Right lobe of liver (tissue), 6 donors: ENCODE measurements around the gene ETFA. TPM values are rescaled to one million over a fixed set of nuclear protein-coding genes. Genes with fewer than 3 reads are reported as not detected.

Source experiments
- ATAC-seq, 4 donors: fragments of 200-7000 bp; cut with Tn5 transposase; one replicate each; pipeline ENCODE4 v1.9.1; 2020; ENCODE audit warnings: mild to moderate bottlenecking in 4 of 4, moderate library complexity in 4 of 4
- DNase-seq, 3 donors: peaks; one replicate each; pipeline ENCODE4 v3.0.0-alpha.2; 2020
- H3K27ac ChIP-seq, 3 donors: fragments of 200-600 bp; one replicate each; pipeline ENCODE4 v1.8.0; 2022
- H3K27me3 ChIP-seq, 2 donors: fragments of 200-600 bp; one replicate each; pipeline ENCODE4 v1.8.0; 2022
- H3K36me3 ChIP-seq, 4 donors: fragments of 200-600 bp; sonication (generic) in 1 of 4; one replicate each; pipeline versions ENCODE4 v1.5.1 to v1.8.0; 2017 to 2022; ENCODE audit warnings: control low read depth in 1 of 4
- H3K4me1 ChIP-seq, 4 donors: fragments of 200-600 bp; sonication (generic) in 1 of 4; one replicate each; pipeline versions ENCODE4 v1.5.1 to v1.8.0; 2017 to 2022; ENCODE audit warnings: control low read depth in 1 of 4
- H3K4me3 ChIP-seq, 3 donors: fragments of 200-600 bp; one replicate each; pipeline ENCODE4 v1.8.0; 2022
- H3K9me3 ChIP-seq, 4 donors: fragments of 200-600 bp; sonication (generic) in 1 of 4; one replicate each; pipeline versions ENCODE4 v1.5.1 to v1.8.0; 2017 to 2022; ENCODE audit warnings: control low read depth in 1 of 4
- POLR2A ChIP-seq: fragments of 450-650 bp; IDR thresholded peaks from one replicate; pipeline ENCODE4 v1.6.1; 2017; ENCODE audit warnings: antibody characterized with exemption, mild to moderate bottlenecking
- WGBS: methylation state at CpG from one replicate; pipeline ENCODE4 v1.1.6; 2018; ENCODE audit warnings: low coverage, low lambda C conversion rate; ENCODE audit not compliant: insufficient coverage; ENCODE audit errors: missing lambda C conversion rate; 5-methylcytosine and 5-hydroxymethylcytosine counted together
- intact Hi-C, 2 donors: fragments of 100-400 bp; cut with DNase I; formaldehyde crosslinking; loops; one replicate each; pipeline versions ENCODE4 v1.11.2 to v1.14.1; 2022
- total RNA-seq, 6 experiments: library from RNA; depleted of rRNA in 2 of 6; stranded (reverse); fragments of >200 nt in 2 of 6; fragmentation: NEBNext Ultra II Directional in 3 of 6; extraction: Animal tissue kit (Norgen Biotek cat#: 25700) in 3 of 6; gene quantifications; one replicate each; pipeline versions ENCODE4 v1.1.0 to v1.2.4, GENCODE V29; 2016 to 2023
- TF ChIP-seq, protein P1 (sequence below), 4 donors: fragments of 200-600 bp in 3 of 4; fragments of 450-650 bp in 1 of 4; IDR thresholded peaks; one replicate each; pipeline versions ENCODE4 v1.5.1 to v1.8.0; 2016 to 2022; ENCODE audit warnings: antibody characterized with exemption in 4 of 4, mild to moderate bottlenecking in 2 of 4
- donor health status: DM: no; HTN: yes; CAD: no.
- donor health status: DM: no; HTN: no; CAD: no.
- donor health status: DM: no; HTN: no; CAD: no.
- donor health status: DM: no; HTN: yes; CAD: no.
- donor health status: DM: no; HTN: yes; CAD: no.

ETFA gene
- total RNA-seq, 6 experiments from 2014 or later: 208 to 302 (median 274) TPM

DNA sequence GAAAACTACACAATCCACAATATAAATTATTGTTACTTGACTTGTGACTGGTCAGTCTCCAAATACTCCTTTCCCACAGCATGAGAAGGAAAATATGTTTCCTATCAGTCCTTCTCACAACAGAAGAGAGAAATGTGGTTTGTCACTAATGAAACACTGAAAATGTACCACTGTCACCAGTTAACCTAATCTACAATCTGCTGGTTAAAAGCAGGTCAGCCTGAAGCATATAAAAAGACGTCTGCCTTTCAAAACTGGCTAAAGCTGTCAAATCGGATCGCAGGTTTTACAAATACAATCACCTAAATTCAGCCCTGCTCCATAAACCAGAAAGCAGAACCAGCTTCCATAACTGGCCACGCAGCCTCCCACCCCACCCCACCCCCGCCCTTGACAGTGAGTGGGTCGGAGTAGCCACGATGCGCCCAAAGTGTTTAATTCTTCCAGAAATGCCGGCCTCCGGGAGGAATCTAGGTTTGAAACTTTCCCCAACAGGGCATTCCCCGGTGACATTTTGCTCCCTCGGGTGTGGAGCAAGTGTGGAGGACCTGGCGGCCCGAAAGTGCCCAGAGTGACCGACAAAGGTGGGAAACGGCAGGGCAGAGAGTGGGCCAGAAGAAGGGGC is 682 bp downstream of the ETFA start:
- TF ChIP-seq POLR2A: no peak
- TF ChIP-seq, protein P1, sequence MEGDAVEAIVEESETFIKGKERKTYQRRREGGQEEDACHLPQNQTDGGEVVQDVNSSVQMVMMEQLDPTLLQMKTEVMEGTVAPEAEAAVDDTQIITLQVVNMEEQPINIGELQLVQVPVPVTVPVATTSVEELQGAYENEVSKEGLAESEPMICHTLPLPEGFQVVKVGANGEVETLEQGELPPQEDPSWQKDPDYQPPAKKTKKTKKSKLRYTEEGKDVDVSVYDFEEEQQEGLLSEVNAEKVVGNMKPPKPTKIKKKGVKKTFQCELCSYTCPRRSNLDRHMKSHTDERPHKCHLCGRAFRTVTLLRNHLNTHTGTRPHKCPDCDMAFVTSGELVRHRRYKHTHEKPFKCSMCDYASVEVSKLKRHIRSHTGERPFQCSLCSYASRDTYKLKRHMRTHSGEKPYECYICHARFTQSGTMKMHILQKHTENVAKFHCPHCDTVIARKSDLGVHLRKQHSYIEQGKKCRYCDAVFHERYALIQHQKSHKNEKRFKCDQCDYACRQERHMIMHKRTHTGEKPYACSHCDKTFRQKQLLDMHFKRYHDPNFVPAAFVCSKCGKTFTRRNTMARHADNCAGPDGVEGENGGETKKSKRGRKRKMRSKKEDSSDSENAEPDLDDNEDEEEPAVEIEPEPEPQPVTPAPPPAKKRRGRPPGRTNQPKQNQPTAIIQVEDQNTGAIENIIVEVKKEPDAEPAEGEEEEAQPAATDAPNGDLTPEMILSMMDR (IDR thresholded peaks at IDR 0.05): no peak
- Histone ChIP-seq H3K27ac (peak overlapping the region; percentile 87 to 93 (median 90)), H3K36me3 (no peaks in the 10 kb centered on the region), H3K4me3 (peak overlapping the region; percentile 71 to 96 (median 87)), H3K9me3 (no peaks in the 10 kb centered on the region), H3K4me1 (peaks cover 0 to 55% (median 15%) of the 10 kb centered on the region in 4 donors), H3K27me3 (no peaks in the 10 kb centered on the region)
- DNase-seq (no peak), ATAC-seq (peak in 2 of 4 donors; percentile 0 to 1)
- WGBS: 0% methylated on average over 16 of the region's 16 CpGs
- intact Hi-C loops: no loop called here

DNA sequence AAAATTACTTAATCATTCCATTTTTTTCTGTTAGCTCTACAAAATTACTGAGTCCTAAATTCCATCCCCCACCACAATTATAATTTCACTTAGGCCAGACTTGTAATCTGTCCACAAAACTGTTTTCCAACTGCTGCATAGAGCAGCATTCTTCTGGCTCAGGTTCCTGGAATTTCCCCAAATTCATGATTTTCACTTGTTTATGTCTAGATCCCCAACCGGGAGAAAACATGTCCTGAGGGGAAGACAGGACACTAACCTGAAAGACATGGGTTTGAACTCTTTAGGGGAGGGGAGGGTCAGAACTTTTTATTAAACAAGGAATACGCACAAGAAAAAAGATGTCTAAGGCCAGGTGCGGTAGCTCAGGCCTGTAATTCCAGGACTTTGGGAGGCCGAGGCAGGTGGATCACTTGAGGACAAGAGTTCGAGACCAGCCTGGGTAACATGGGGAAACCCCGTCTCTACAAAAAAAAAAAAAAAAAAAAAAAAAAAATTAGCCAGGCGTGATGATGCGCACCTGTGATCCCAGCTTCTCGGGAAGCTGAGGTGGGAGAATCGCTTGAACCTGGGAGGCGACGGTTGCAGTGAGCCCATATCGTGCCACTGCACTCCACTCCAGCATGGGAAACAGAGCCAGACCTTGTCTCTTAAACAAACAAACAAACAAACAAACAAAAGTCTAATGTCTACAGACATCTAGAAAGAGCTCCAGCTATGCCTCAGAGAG is 1.5 kb downstream of the ETFA start:
- no peaks in the 10 kb centered on the region for H3K9me3 ChIP-seq
- TF ChIP-seq, protein P1 (IDR thresholded peaks at IDR 0.05): no peak
- no peak for TF ChIP-seq POLR2A
- ATAC-seq (no peak), DNase-seq (no peak)
- peak overlapping the region in 2 of 3 donors; percentile 87 to 93 for H3K27ac ChIP-seq
- H3K27me3 ChIP-seq: no peaks in the 10 kb centered on the region
- no peaks in the 10 kb centered on the region for H3K36me3 ChIP-seq
- peak overlapping the region; percentile 71 to 96 (median 87) for H3K4me3 ChIP-seq
- peaks cover 0 to 55% (median 15%) of the 10 kb centered on the region in 4 donors for H3K4me1 ChIP-seq
- 50% methylated on average over 13 of the region's 13 CpGs for WGBS
- intact Hi-C loops: no loop called here

- H3K36me3 ChIP-seq: no peaks in the 10 kb centered on the region
- no peak for DNase-seq
- no peak overlapping the region for H3K4me3 ChIP-seq
- WGBS: 83% methylated on average over 1 of the region's 1 CpG
- intact Hi-C loops: no loop called here
- ATAC-seq: no peak
- no peak overlapping the region for H3K27ac ChIP-seq
- no peaks in the 10 kb centered on the region for H3K27me3 ChIP-seq
- H3K9me3 ChIP-seq: no peaks in the 10 kb centered on the region
- TF ChIP-seq, protein P1 (IDR thresholded peaks at IDR 0.05): no peak
- TF ChIP-seq POLR2A: no peak
- peaks cover 0 to 15% (median 4%) of the 10 kb centered on the region in 4 donors for H3K4me1 ChIP-seq
These were observed 7.4 kb downstream of the ETFA start for GRCh38 chr15:76303909-76304308.

GRCh38 chr15:76299786-76300185 is 11.5 kb downstream of the ETFA start:
- no peaks in the 10 kb centered on the region for H3K36me3 ChIP-seq
- ATAC-seq: no peak
- intact Hi-C loops: no loop called here
- H3K4me1 ChIP-seq: peaks cover 0 to 4% (median 0%) of the 10 kb centered on the region in 4 donors
- no peak overlapping the region for H3K27ac ChIP-seq
- no peak for TF ChIP-seq POLR2A
- TF ChIP-seq, protein P1 (IDR thresholded peaks at IDR 0.05): no peak
- H3K4me3 ChIP-seq: no peak overlapping the region
- no peaks in the 10 kb centered on the region for H3K27me3 ChIP-seq
- no peaks in the 10 kb centered on the region for H3K9me3 ChIP-seq
- DNase-seq: no peak
- WGBS: 36% methylated on average over 1 of the region's 1 CpG
